ENCODE results near the gene IL32. TPM values are rescaled to one million over a fixed set of nuclear protein-coding genes. Genes with fewer than 3 reads are reported as not detected.
A peak's percentile ranks its signal among the peaks of the same experiment; 100 is the strongest.

IL32 gene
- total and polyA plus RNA-seq, 9 of the 15 experiments (the other 6 are each of a cell fraction or from before 2014, with no cell fraction given) = 0.21 to 2.2 (median 0.37) TPM; not detected in 3

DNA sequence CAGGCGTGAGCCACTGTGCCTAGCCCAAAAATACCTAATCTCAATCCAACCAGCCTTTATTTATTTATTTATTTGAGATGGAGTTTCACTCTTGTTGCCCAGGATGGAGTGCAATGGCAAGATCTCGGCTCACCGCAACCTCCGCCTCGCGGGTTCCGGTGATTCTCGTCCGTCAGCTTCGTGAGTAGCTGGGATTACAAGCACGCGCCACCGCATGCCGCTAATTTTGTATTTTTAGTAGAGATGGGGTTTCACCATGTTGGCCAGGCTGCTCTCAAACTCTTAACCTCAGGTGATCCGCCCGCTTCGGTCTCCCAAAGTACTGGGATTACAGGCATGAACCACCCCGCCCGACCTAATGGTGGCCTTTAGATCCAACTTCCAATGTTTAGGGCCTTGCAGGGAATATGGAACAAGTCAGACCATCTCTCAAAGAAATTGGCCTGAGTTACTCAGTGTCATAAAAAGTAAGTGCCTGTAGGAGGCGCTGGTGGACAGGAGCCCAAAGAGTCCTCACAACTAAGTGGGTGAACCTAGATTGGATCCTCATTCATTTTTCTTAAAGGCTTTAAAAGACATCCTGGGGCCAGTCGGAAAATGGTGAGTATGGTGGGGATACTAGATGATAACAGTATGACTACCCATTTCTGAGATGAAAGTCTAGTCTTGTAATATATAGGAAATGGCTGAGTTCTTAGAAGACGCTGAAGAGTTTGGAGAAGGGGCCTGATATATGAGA lies 29.0 kb downstream of the IL32 start (continued):
- TF ChIP-seq, protein P1, sequence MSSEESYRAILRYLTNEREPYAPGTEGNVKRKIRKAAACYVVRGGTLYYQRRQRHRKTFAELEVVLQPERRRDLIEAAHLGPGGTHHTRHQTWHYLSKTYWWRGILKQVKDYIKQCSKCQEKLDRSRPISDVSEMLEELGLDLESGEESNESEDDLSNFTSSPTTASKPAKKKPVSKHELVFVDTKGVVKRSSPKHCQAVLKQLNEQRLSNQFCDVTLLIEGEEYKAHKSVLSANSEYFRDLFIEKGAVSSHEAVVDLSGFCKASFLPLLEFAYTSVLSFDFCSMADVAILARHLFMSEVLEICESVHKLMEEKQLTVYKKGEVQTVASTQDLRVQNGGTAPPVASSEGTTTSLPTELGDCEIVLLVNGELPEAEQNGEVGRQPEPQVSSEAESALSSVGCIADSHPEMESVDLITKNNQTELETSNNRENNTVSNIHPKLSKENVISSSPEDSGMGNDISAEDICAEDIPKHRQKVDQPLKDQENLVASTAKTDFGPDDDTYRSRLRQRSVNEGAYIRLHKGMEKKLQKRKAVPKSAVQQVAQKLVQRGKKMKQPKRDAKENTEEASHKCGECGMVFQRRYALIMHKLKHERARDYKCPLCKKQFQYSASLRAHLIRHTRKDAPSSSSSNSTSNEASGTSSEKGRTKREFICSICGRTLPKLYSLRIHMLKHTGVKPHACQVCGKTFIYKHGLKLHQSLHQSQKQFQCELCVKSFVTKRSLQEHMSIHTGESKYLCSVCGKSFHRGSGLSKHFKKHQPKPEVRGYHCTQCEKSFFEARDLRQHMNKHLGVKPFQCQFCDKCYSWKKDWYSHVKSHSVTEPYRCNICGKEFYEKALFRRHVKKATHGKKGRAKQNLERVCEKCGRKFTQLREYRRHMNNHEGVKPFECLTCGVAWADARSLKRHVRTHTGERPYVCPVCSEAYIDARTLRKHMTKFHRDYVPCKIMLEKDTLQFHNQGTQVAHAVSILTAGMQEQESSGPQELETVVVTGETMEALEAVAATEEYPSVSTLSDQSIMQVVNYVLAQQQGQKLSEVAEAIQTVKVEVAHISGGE (CRISPR knock-in tag; IDR thresholded peaks at IDR 0.05) = 0 out of 6 replicates have a peak, but pooled peaks of 1 of the 3 experiments have one; percentile 24
- 0 out of 2 replicates have a peak, but pooled peaks have one; percentile 42 for TF ChIP-seq KLF16 (IDR thresholded peaks at IDR 0.05)
- TF ChIP-seq, protein P2, sequence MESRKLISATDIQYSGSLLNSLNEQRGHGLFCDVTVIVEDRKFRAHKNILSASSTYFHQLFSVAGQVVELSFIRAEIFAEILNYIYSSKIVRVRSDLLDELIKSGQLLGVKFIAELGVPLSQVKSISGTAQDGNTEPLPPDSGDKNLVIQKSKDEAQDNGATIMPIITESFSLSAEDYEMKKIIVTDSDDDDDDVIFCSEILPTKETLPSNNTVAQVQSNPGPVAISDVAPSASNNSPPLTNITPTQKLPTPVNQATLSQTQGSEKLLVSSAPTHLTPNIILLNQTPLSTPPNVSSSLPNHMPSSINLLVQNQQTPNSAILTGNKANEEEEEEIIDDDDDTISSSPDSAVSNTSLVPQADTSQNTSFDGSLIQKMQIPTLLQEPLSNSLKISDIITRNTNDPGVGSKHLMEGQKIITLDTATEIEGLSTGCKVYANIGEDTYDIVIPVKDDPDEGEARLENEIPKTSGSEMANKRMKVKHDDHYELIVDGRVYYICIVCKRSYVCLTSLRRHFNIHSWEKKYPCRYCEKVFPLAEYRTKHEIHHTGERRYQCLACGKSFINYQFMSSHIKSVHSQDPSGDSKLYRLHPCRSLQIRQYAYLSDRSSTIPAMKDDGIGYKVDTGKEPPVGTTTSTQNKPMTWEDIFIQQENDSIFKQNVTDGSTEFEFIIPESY (CRISPR knock-in tag; IDR thresholded peaks at IDR 0.05) = peak; percentile 90
- TF ChIP-seq, protein P3, sequence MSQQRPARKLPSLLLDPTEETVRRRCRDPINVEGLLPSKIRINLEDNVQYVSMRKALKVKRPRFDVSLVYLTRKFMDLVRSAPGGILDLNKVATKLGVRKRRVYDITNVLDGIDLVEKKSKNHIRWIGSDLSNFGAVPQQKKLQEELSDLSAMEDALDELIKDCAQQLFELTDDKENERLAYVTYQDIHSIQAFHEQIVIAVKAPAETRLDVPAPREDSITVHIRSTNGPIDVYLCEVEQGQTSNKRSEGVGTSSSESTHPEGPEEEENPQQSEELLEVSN (IDR thresholded peaks at IDR 0.05; ENCODE audit: borderline replicate concordance in 1 of 2, extremely low read depth in 1 of 2, insufficient read depth in 1 of 2, insufficient read length in 1 of 2, low read depth in 1 of 2, low read length in 1 of 2, poor library complexity in 1 of 2, severe bottlenecking in 1 of 2) = peak in 1 of 2 experiments; percentile 28
- TF ChIP-seq RAD51 (IDR thresholded peaks at IDR 0.05; ENCODE audit: borderline replicate concordance, low read depth) = no peak
- peak; percentile 36 to 77; a peak in 3 of 4 replicates for TF ChIP-seq RAD21 (CRISPR knock-in tag; conservative IDR thresholded peaks at IDR 0.05 in 1 of 2, IDR thresholded peaks at IDR 0.05 in 1 of 2)
- TF ChIP-seq SRSF9 (IDR thresholded peaks at IDR 0.05; ENCODE audit: borderline replicate concordance, low read depth, low read length) = no peak
- peak; percentile 49; the same call in 1 of the 2 replicates for TF ChIP-seq L3MBTL2 (IDR thresholded peaks at IDR 0.05)
- TF ChIP-seq MAFF (IDR thresholded peaks at IDR 0.05; ENCODE audit: low read length) = no peak
- TF ChIP-seq ATF1 (CRISPR knock-in tag; IDR thresholded peaks at IDR 0.05) = no peak
- TF ChIP-seq ATF1 (tag; IDR thresholded peaks at IDR 0.05) = 0 out of 2 replicates have a peak, but pooled peaks have one; percentile 9
